Upper lobe of right lung (tissue), 1 donor: ENCODE measurements around the gene NTRK3. TPM values are rescaled to one million over a fixed set of nuclear protein-coding genes. Genes with fewer than 3 reads are reported as not detected.

Source experiments
- ATAC-seq: fragments of 200-7000 bp; cut with Tn5 transposase; one replicate; pipeline ENCODE4 v1.9.1; 2020; ENCODE audit warnings: mild to moderate bottlenecking, moderate library complexity
- DNase-seq: peaks from one replicate; pipeline ENCODE4 v3.0.0-alpha.2; 2020
- H3K27ac ChIP-seq: fragments of 200-600 bp; one replicate; pipeline ENCODE4 v1.8.0; 2022
- H3K27me3 ChIP-seq: fragments of 200-600 bp; one replicate; pipeline ENCODE4 v1.8.0; 2022; ENCODE audit warnings: mild to moderate bottlenecking
- H3K36me3 ChIP-seq: fragments of 200-600 bp; one replicate; pipeline ENCODE4 v1.8.0; 2022
- H3K4me1 ChIP-seq: fragments of 200-600 bp; one replicate; pipeline ENCODE4 v1.8.0; 2022
- H3K4me3 ChIP-seq: fragments of 200-600 bp; one replicate; pipeline ENCODE4 v1.8.0; 2022; ENCODE audit warnings: mild to moderate bottlenecking
- H3K9me3 ChIP-seq: fragments of 200-600 bp; one replicate; pipeline ENCODE4 v1.8.0; 2022
- intact Hi-C: fragments of 100-400 bp; cut with DNase I; formaldehyde crosslinking; loops from one replicate; pipeline ENCODE4 v1.11.0; 2022
- total RNA-seq: library from RNA; stranded (reverse); fragmentation: NEBNext Ultra II Directional; extraction: Animal tissue kit (Norgen Biotek cat#: 25700); gene quantifications from one replicate; pipeline ENCODE4 v1.2.1, GENCODE V29; 2021
- TF ChIP-seq, protein P1 (sequence below): fragments of 200-600 bp; IDR thresholded peaks from one replicate; pipeline ENCODE4 v1.8.0; 2022; ENCODE audit warnings: antibody characterized with exemption
- donor health status: DM: no; HTN: yes; CAD: no; lungs with severe emphysema.

NTRK3 gene
- total RNA-seq, 1 donor from 2014 or later, result 2.8 TPM

DNA sequence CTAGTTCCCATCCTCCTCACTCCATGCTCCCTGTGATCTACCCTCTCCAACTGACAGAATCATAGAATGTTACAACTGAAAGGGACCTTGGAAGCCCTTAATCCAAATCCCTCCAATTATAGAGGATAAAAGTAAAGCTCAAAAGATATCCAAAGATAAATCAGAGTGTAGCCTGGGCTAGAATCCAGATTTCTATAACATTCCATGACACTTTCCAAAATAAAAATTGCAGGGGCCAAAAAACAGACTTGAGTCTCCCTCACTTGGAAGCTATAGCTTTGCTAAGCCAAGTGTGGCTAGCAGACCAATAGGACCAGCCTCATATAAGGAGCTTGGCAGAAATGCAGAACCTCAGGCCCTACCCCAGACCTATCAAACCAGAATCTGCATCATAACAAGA is 148.1 kb downstream of the NTRK3 start:
- no peaks in the 10 kb centered on the region for H3K36me3 ChIP-seq
- H3K27ac ChIP-seq, result no peak overlapping the region
- no peaks in the 10 kb centered on the region for H3K27me3 ChIP-seq
- no peaks in the 10 kb centered on the region for H3K9me3 ChIP-seq
- DNase-seq (no peak), ATAC-seq (no peak)
- H3K4me3 ChIP-seq, result no peak overlapping the region
- no peaks in the 10 kb centered on the region for H3K4me1 ChIP-seq
- TF ChIP-seq, protein P1, sequence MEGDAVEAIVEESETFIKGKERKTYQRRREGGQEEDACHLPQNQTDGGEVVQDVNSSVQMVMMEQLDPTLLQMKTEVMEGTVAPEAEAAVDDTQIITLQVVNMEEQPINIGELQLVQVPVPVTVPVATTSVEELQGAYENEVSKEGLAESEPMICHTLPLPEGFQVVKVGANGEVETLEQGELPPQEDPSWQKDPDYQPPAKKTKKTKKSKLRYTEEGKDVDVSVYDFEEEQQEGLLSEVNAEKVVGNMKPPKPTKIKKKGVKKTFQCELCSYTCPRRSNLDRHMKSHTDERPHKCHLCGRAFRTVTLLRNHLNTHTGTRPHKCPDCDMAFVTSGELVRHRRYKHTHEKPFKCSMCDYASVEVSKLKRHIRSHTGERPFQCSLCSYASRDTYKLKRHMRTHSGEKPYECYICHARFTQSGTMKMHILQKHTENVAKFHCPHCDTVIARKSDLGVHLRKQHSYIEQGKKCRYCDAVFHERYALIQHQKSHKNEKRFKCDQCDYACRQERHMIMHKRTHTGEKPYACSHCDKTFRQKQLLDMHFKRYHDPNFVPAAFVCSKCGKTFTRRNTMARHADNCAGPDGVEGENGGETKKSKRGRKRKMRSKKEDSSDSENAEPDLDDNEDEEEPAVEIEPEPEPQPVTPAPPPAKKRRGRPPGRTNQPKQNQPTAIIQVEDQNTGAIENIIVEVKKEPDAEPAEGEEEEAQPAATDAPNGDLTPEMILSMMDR, result no peak
- intact Hi-C loops, result no loop called here

DNA sequence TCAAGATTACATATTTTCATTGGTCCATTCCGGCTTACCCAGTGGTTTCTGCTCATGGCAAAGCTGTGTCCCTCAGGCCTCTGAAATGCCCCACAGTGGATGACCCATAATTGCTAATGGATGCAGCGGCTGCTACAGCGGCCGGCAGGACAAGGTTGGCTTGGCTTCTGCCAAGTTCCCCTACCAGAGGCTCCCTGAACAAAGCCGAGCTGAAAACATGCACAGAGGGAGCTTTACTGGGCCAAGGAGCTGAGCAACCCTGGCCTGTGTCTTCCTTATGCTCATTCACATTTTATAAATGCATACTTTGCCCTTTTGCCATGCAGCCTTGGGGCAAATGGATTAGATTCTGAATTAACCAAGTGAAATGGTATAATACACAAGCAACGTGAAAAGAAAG is 150.5 kb downstream of the NTRK3 start:
- intact Hi-C loops, result no loop called here
- H3K4me1 ChIP-seq, result no peaks in the 10 kb centered on the region
- H3K4me3 ChIP-seq, result no peak overlapping the region
- no peak for DNase-seq
- ATAC-seq, result no peak
- no peaks in the 10 kb centered on the region for H3K9me3 ChIP-seq
- H3K36me3 ChIP-seq, result no peaks in the 10 kb centered on the region
- no peaks in the 10 kb centered on the region for H3K27me3 ChIP-seq
- TF ChIP-seq, protein P1, result no peak
- no peak overlapping the region for H3K27ac ChIP-seq

DNA sequence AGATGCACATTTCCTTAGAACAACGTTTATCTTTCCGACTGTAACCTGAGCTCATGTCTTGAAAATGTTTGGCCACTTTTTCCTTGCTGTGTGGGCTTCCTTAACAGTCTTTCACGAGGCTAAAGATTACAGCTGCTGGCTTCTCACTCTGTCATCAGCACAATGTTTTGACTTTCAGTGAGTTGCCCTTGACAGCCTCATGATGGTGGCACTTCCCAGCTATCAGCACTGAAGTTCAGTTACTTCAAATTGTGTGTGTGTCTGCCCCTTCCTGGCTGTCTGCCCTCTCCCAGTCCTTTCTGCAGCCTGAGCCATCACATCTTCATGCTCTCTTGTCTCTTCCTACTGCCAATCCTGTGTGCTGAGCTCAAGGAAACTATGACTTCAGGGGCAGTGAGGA is 152.2 kb downstream of the NTRK3 start:
- ATAC-seq, result no peak
- Histone ChIP-seq H3K27me3 (no peaks in the 10 kb centered on the region), H3K9me3 (no peaks in the 10 kb centered on the region), H3K4me1 (no peaks in the 10 kb centered on the region), H3K36me3 (no peaks in the 10 kb centered on the region), H3K4me3 (no peak overlapping the region), H3K27ac (no peak overlapping the region)
- TF ChIP-seq, protein P1, result no peak
- DNase-seq, result no peak
- intact Hi-C loops, result no loop called here

DNA sequence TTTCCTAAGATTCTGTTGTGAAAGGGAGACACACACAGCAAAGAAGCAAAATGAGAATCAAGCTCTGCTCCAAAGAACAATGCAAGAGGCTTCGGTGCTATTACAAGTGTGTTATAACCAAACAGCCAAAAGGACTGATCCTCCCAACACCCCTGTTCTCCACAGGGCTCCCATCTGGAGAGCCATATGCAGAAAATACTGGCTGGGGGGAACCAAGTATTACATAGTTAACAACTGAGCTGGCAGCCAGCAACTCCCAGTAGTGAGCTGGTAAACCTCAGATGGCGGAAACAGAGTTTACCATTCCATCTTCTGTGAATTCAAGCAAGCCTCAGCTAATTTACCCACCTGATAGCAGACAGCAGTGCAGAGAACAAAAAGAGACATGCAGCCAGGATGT is 156.4 kb downstream of the NTRK3 start:
- Histone ChIP-seq H3K27me3 (peaks cover 4% of the 10 kb centered on the region), H3K27ac (no peak overlapping the region), H3K4me3 (no peak overlapping the region), H3K4me1 (no peaks in the 10 kb centered on the region), H3K9me3 (no peaks in the 10 kb centered on the region), H3K36me3 (no peaks in the 10 kb centered on the region)
- ATAC-seq, result no peak
- intact Hi-C loops, result no loop called here
- no peak for DNase-seq
- TF ChIP-seq, protein P1, result no peak

DNA sequence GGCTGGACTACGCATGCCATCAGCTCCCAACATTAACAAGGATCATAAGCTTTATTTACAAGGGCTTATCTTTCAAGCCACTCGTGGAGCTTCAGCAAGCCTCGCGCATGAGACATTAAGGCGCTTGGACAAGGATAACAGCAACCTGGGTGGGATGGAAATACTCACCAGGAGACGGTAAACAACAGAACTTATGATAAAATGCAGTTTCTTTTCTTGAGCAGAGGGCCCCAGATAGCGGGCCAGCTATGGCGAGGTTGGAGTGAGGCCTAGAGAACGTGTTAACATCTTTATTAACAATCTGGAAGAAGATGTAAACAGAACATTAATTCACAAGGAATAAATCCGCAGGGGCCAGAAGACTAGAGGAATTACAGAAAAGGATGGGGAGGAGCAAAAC is 158.2 kb downstream of the NTRK3 start:
- Histone ChIP-seq H3K36me3 (no peaks in the 10 kb centered on the region), H3K27me3 (peaks cover 4% of the 10 kb centered on the region), H3K4me3 (no peak overlapping the region), H3K9me3 (no peaks in the 10 kb centered on the region), H3K27ac (no peak overlapping the region), H3K4me1 (no peaks in the 10 kb centered on the region)
- TF ChIP-seq, protein P1, result no peak
- ATAC-seq (no peak), DNase-seq (no peak)
- intact Hi-C loops, result no loop called here

DNA sequence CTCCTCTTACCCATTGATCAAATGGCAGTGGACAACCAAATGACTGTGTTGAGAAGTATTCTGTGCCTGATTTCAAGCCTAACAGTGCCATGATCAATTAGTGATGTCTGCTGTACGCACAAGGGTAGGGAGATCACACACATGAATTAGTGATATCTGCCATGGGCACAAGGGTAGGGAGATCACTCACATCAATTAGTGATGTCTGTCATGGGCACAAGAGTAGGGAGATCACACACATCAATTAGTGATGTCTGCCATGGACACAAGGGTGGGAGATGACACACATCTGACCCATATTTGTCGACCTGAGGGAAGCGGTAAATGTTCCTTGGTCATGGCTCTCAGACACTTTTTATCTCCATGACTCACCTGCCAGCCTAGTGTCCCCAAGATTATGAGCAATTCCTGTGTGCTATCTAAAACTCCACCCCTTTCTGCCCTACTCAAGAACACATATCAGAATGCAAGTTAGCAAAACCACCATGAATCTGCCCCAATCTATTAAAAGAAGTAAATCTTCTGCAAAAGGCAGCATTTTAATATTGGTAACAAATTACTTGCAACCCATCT is 165.0 kb downstream of the NTRK3 start:
- Histone ChIP-seq H3K27ac (no peak overlapping the region), H3K27me3 (no peaks in the 10 kb centered on the region), H3K4me1 (no peaks in the 10 kb centered on the region), H3K9me3 (no peaks in the 10 kb centered on the region), H3K4me3 (no peak overlapping the region), H3K36me3 (no peaks in the 10 kb centered on the region)
- intact Hi-C loops, result no loop called here
- DNase-seq (no peak), ATAC-seq (no peak)
- TF ChIP-seq, protein P1, result no peak
